HL-60 (cell line): ENCODE results near the gene BSG.

ENCODE experiments used
- DNase-seq, 2 experiments: peaks; one replicate each; pipeline ENCODE4 v3.0.0-alpha.2; 2010 to 2020; ENCODE audit warnings: low read depth in 1 of 2, low spot score in 1 of 2
- H3K27ac ChIP-seq: fragments of 250-450 bp; sonication (Bioruptor Pico); replicated peaks from 2 replicates; pipeline ENCODE4 v1.5.1; 2020; ENCODE audit warnings: mild to moderate bottlenecking, moderate library complexity
- H3K27me3 ChIP-seq: fragments of 250-450 bp; sonication (Bioruptor Pico); 2 replicates; pipeline ENCODE4 v1.5.1; 2021; ENCODE audit warnings: mild to moderate bottlenecking, moderate library complexity; ENCODE audit not compliant: insufficient read depth, poor library complexity, severe bottlenecking
- H3K4me3 ChIP-seq: replicated peaks from 2 replicates; pipeline ENCODE4 v1.5.1; 2011; ENCODE audit warnings: mild to moderate bottlenecking, control low read depth, low read length; ENCODE audit not compliant: insufficient read depth
- GABPA ChIP-seq: IDR thresholded peaks from 2 replicates; pipeline ENCODE4 v1.6.1; 2012; ENCODE audit warnings: low read depth
- POLR2AphosphoS5 ChIP-seq: IDR thresholded peaks from 2 replicates; pipeline ENCODE4 v1.6.1; 2012; ENCODE audit warnings: low read depth
- SPI1 ChIP-seq: IDR thresholded peaks from 2 replicates; pipeline ENCODE4 v1.6.1; 2012; ENCODE audit warnings: low read depth, mild to moderate bottlenecking, borderline replicate concordance
- TF ChIP-seq, protein P1 (sequence below): IDR thresholded peaks from 2 replicates; pipeline ENCODE4 v1.6.1; 2012; ENCODE audit warnings: low read depth; ENCODE audit not compliant: insufficient replicate concordance
- TF ChIP-seq, protein P2 (sequence below): IDR thresholded peaks from one replicate; pipeline ENCODE4 v1.5.1; 2011; ENCODE audit warnings: low read length, control low read depth, inconsistent platforms; ENCODE audit not compliant: insufficient read depth

The BSG gene

DNA sequence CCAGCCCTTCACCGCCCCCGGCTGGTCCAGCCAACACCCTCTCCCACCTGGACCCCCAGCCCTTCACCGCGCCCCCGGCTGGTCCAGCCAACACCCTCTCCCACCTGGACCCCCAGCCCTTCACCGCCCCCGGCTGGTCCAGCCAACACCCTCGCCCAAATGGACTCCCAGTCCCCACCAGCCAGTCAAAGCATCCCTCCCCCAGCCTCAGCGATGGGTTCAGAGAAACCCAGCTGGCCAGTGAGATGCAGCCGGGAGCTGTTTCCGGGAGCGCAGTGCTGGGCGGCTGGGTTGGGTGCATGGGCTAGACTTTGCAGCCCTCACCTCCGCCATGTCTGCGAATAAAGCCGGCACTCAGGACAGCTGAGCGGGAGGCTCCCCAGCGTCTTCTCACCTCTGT is 47.4 kb upstream of the BSG start:
- H3K27me3 ChIP-seq, result no peaks in the 10 kb centered on the region
- no peak overlapping the region for H3K27ac ChIP-seq
- no peak overlapping the region for H3K4me3 ChIP-seq
- no peak for TF ChIP-seq GABPA
- TF ChIP-seq POLR2AphosphoS5, result no peak
- TF ChIP-seq, protein P1, sequence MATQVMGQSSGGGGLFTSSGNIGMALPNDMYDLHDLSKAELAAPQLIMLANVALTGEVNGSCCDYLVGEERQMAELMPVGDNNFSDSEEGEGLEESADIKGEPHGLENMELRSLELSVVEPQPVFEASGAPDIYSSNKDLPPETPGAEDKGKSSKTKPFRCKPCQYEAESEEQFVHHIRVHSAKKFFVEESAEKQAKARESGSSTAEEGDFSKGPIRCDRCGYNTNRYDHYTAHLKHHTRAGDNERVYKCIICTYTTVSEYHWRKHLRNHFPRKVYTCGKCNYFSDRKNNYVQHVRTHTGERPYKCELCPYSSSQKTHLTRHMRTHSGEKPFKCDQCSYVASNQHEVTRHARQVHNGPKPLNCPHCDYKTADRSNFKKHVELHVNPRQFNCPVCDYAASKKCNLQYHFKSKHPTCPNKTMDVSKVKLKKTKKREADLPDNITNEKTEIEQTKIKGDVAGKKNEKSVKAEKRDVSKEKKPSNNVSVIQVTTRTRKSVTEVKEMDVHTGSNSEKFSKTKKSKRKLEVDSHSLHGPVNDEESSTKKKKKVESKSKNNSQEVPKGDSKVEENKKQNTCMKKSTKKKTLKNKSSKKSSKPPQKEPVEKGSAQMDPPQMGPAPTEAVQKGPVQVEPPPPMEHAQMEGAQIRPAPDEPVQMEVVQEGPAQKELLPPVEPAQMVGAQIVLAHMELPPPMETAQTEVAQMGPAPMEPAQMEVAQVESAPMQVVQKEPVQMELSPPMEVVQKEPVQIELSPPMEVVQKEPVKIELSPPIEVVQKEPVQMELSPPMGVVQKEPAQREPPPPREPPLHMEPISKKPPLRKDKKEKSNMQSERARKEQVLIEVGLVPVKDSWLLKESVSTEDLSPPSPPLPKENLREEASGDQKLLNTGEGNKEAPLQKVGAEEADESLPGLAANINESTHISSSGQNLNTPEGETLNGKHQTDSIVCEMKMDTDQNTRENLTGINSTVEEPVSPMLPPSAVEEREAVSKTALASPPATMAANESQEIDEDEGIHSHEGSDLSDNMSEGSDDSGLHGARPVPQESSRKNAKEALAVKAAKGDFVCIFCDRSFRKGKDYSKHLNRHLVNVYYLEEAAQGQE, result no peak
- no peak for TF ChIP-seq SPI1
- TF ChIP-seq, protein P2, sequence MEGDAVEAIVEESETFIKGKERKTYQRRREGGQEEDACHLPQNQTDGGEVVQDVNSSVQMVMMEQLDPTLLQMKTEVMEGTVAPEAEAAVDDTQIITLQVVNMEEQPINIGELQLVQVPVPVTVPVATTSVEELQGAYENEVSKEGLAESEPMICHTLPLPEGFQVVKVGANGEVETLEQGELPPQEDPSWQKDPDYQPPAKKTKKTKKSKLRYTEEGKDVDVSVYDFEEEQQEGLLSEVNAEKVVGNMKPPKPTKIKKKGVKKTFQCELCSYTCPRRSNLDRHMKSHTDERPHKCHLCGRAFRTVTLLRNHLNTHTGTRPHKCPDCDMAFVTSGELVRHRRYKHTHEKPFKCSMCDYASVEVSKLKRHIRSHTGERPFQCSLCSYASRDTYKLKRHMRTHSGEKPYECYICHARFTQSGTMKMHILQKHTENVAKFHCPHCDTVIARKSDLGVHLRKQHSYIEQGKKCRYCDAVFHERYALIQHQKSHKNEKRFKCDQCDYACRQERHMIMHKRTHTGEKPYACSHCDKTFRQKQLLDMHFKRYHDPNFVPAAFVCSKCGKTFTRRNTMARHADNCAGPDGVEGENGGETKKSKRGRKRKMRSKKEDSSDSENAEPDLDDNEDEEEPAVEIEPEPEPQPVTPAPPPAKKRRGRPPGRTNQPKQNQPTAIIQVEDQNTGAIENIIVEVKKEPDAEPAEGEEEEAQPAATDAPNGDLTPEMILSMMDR, result no peak
- DNase-seq, result no peak

DNA sequence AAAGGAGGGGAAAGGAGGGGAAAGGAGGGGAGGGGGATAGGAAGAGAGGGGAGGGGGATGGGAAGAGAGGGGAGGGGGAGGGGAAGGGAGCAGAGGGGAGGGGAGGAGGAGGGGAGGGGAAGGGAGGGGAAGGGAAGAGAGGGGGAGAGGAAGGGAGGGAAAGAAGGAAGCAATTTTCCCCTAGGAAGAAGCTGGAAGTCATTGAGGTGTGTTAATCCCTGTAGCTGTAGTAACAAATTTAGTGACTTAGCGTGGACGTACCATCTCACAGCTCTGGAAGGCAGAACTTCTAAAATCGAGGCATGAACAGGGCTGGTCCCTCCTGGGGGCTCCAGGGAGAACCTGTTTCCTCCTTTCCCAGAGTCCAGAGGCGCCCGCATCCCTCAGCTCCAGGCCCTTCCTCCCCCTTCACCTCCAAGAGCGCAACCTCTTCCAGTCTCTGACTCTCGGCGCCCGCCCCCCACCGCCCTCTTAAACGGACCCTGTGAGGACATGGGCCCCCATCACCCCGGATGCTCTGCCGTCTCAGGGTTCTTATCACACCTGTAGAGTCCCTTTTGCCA is 46.5 kb upstream of the BSG start:
- Histone ChIP-seq H3K27me3 (no peaks in the 10 kb centered on the region), H3K4me3 (no peak overlapping the region), H3K27ac (no peak overlapping the region)
- DNase-seq, result no peak
- no peak for TF ChIP-seq POLR2AphosphoS5
- TF ChIP-seq, protein P2, result no peak

DNA sequence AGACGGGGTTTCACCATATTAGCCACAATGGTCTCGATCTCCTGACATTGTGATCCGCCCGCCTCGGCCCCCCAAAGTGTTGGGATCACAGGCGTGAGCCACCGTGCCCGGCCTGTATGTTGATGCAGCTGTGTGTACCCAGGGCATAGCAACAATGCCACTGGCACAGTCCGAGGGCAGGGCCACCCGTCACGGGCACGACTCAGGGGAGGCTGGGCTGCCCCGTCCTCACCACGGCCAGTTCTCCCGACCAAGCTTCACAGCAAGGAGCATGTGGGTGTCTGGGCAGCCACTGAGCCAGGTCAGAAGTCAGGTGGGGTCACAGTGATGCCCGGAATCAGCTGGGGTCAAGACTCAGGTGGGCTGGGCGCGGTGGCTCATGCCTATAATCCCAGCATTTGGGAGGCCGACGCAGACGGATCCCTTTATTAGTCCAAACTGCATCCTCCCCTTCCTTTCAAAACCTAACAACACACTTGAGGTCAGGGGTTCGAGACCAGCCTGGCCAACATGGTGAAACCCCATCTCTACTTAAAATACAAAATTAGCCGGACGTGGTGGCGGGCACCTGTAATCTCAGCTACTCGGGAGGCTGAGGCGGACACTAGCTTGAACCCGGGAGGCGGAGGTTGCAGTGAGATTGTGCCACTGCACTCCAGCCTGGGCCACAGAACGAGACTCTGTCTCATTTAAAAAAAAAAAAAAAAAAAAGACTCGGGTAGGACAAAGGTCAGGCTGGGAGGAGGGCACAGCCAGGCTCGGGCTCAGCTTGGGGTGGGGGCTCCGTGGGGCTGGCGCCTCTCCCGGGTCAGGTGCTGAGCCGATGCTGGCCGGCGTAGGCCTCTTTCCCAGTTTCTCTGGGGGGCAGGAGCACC is 42.0 kb upstream of the BSG start:
- DNase-seq, result no peak
- H3K27me3 ChIP-seq, result no peaks in the 10 kb centered on the region
- peak overlapping the region; percentile 84 for H3K4me3 ChIP-seq
- TF ChIP-seq, protein P2, result no peak
- TF ChIP-seq GABPA (no peak), POLR2AphosphoS5 (no peak), SPI1 (no peak)
- TF ChIP-seq, protein P1, result no peak
- H3K27ac ChIP-seq, result peak overlapping the region; percentile 69
